Measurements from ENCODE around the gene ZNF667. TPM values are rescaled to one million over a fixed set of nuclear protein-coding genes. Genes with fewer than 3 reads are reported as not detected.
A peak's percentile ranks its signal among the peaks of the same experiment; 100 is the strongest.

Gene ZNF667
- total RNA-seq, 1 donor from 2014 or later, result 3.4 TPM

GRCh38 chr19:56441206-56441792 is 35.8 kb downstream of the ZNF667 start:
- DNase-seq (ENCODE audit: low spot score), result no peak
- Mint-ChIP-seq H3K4me3 (ENCODE audit: unreplicated experiment) (peak overlapping the region; percentile 16), H3K9me3 (ENCODE audit: unreplicated experiment) (peaks cover 44% of the 10 kb centered on the region), H3K4me1 (ENCODE audit: unreplicated experiment) (no peaks in the 10 kb centered on the region), H3K27ac (ENCODE audit: unreplicated experiment) (no peak overlapping the region), H3K27me3 (ENCODE audit: unreplicated experiment) (no peaks in the 10 kb centered on the region), H3K36me3 (ENCODE audit: low read depth, unreplicated experiment) (peaks cover 40% of the 10 kb centered on the region)
- TF ChIP-seq, protein P1, sequence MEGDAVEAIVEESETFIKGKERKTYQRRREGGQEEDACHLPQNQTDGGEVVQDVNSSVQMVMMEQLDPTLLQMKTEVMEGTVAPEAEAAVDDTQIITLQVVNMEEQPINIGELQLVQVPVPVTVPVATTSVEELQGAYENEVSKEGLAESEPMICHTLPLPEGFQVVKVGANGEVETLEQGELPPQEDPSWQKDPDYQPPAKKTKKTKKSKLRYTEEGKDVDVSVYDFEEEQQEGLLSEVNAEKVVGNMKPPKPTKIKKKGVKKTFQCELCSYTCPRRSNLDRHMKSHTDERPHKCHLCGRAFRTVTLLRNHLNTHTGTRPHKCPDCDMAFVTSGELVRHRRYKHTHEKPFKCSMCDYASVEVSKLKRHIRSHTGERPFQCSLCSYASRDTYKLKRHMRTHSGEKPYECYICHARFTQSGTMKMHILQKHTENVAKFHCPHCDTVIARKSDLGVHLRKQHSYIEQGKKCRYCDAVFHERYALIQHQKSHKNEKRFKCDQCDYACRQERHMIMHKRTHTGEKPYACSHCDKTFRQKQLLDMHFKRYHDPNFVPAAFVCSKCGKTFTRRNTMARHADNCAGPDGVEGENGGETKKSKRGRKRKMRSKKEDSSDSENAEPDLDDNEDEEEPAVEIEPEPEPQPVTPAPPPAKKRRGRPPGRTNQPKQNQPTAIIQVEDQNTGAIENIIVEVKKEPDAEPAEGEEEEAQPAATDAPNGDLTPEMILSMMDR (IDR thresholded peaks at IDR 0.05; ENCODE audit: unreplicated experiment), result no peak

- H3K27me3 Mint-ChIP-seq (ENCODE audit: unreplicated experiment), result peaks cover 6% of the 10 kb centered on the region
Measured at GRCh38 chr19:56423985-56424353, 53.2 kb downstream of the ZNF667 start.

DNA sequence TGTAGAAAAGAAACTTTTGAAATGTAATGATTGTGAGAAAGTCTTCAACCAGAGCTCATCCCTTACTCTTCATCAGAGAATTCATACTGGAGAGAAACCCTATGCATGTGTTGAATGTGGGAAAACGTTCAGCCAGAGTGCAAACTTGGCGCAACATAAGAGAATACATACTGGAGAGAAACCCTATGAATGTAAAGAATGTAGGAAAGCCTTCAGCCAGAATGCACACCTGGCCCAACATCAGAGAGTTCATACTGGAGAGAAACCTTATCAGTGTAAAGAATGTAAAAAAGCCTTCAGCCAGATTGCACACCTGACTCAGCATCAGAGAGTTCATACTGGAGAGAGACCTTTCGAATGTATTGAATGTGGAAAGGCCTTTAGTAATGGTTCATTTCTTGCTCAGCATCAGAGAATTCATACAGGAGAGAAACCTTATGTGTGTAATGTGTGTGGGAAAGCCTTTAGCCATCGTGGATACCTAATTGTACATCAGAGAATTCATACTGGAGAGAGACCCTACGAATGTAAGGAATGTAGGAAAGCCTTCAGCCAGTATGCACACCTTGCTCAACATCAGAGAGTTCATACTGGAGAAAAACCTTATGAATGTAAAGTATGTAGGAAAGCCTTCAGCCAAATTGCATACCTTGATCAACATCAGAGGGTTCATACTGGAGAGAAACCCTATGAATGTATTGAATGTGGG is 53.7 kb downstream of the ZNF667 start:
- TF ChIP-seq, protein P1 (IDR thresholded peaks at IDR 0.05; ENCODE audit: unreplicated experiment), result no peak
- Mint-ChIP-seq H3K27me3 (ENCODE audit: unreplicated experiment) (peaks cover 6% of the 10 kb centered on the region), H3K4me3 (ENCODE audit: unreplicated experiment) (peak overlapping the region; percentile 82), H3K36me3 (ENCODE audit: low read depth, unreplicated experiment) (peaks cover 74% of the 10 kb centered on the region), H3K4me1 (ENCODE audit: unreplicated experiment) (no peaks in the 10 kb centered on the region), H3K9me3 (ENCODE audit: unreplicated experiment) (peaks cover 79% of the 10 kb centered on the region), H3K27ac (ENCODE audit: unreplicated experiment) (no peak overlapping the region)
- no peak for DNase-seq (ENCODE audit: low spot score)

More at GRCh38 chr19:56423985-56424353, 53.2 kb downstream of the ZNF667 start:
- TF ChIP-seq, protein P1 (IDR thresholded peaks at IDR 0.05; ENCODE audit: unreplicated experiment), result no peak
- peaks cover 69% of the 10 kb centered on the region for H3K36me3 Mint-ChIP-seq (ENCODE audit: low read depth, unreplicated experiment)
- H3K4me3 Mint-ChIP-seq (ENCODE audit: unreplicated experiment), result peak overlapping the region; percentile 82
- DNase-seq (ENCODE audit: low spot score), result no peak
- H3K9me3 Mint-ChIP-seq (ENCODE audit: unreplicated experiment), result peaks cover 73% of the 10 kb centered on the region
- no peaks in the 10 kb centered on the region for H3K4me1 Mint-ChIP-seq (ENCODE audit: unreplicated experiment)
- no peak overlapping the region for H3K27ac Mint-ChIP-seq (ENCODE audit: unreplicated experiment)

- peaks cover 85% of the 10 kb centered on the region for H3K36me3 Mint-ChIP-seq (ENCODE audit: low read depth, unreplicated experiment)
- peaks cover 43% of the 10 kb centered on the region for H3K9me3 Mint-ChIP-seq (ENCODE audit: unreplicated experiment)
- H3K4me1 Mint-ChIP-seq (ENCODE audit: unreplicated experiment), result peaks cover 13% of the 10 kb centered on the region
- TF ChIP-seq, protein P1 (IDR thresholded peaks at IDR 0.05; ENCODE audit: unreplicated experiment), result no peak
- H3K4me3 Mint-ChIP-seq (ENCODE audit: unreplicated experiment), result peak overlapping the region; percentile 92
- no peak for DNase-seq (ENCODE audit: low spot score)
- peaks cover 14% of the 10 kb centered on the region for H3K27me3 Mint-ChIP-seq (ENCODE audit: unreplicated experiment)
- peak overlapping the region; percentile 6 for H3K27ac Mint-ChIP-seq (ENCODE audit: unreplicated experiment)
Measured at GRCh38 chr19:56405062-56405461, 72.1 kb downstream of the ZNF667 start.

DNA sequence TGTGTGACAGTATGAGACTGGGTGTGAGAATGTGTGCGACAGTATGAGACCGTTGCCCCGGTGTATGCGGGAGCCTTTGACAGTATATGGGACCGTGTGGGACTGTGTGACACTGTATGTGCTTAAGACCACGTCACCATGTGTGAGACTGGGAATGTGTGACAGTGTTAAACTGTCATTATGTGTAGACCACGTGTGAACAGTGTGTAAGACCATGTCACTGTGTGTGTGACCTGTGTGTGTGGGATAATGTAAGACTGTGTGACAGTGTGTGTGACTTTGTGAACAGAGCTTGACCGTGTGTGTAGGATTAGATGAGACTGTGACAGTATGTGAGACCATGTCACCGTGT is 72.5 kb downstream of the ZNF667 start:
- H3K4me3 Mint-ChIP-seq (ENCODE audit: unreplicated experiment), result peak overlapping the region; percentile 92
- peaks cover 14% of the 10 kb centered on the region for H3K27me3 Mint-ChIP-seq (ENCODE audit: unreplicated experiment)
- TF ChIP-seq, protein P1 (IDR thresholded peaks at IDR 0.05; ENCODE audit: unreplicated experiment), result no peak
- peaks cover 84% of the 10 kb centered on the region for H3K36me3 Mint-ChIP-seq (ENCODE audit: low read depth, unreplicated experiment)
- no peak for DNase-seq (ENCODE audit: low spot score)
- H3K9me3 Mint-ChIP-seq (ENCODE audit: unreplicated experiment), result peaks cover 41% of the 10 kb centered on the region
- peaks cover 13% of the 10 kb centered on the region for H3K4me1 Mint-ChIP-seq (ENCODE audit: unreplicated experiment)
- peak overlapping the region; percentile 6 for H3K27ac Mint-ChIP-seq (ENCODE audit: unreplicated experiment)

All from endothelial cell (in vitro differentiated cells).